HG03097 (cell line): ENCODE results near the gene TTC21A.
A peak's percentile ranks its signal among the peaks of the same experiment; 100 is the strongest.

ENCODE experiments used
- ATAC-seq: cut with Tn5 transposase; IDR thresholded peaks from one replicate; pipeline ENCODE4 v1.9.1; 2021; ENCODE audit not compliant: unreplicated experiment, low FRiP score

The TTC21A gene

GRCh38 chr3:39135170-39135805 lies 27.8 kb downstream of the TTC21A start:
- ATAC-seq: no peak

- no peak for ATAC-seq
Observed at GRCh38 chr3:39136533-39137434, 29.3 kb downstream of the TTC21A start.

GRCh38 chr3:39137435-39137936 lies 30.0 kb downstream of the TTC21A start:
- ATAC-seq: no peak

- no peak for ATAC-seq
Observed at GRCh38 chr3:39137991-39138803, 30.7 kb downstream of the TTC21A start.

- no peak for ATAC-seq
Observed at GRCh38 chr3:39138804-39139415, 31.4 kb downstream of the TTC21A start.

- ATAC-seq: no peak
Observed at GRCh38 chr3:39139442-39139841, 32.0 kb downstream of the TTC21A start.

- no peak for ATAC-seq
Observed at GRCh38 chr3:39140341-39140971, 33.0 kb downstream of the TTC21A start.

- no peak for ATAC-seq
Observed at GRCh38 chr3:39141171-39141995, 33.9 kb downstream of the TTC21A start.

- no peak for ATAC-seq
Observed at GRCh38 chr3:39142067-39142466, 34.6 kb downstream of the TTC21A start.

- no peak for ATAC-seq
Observed at GRCh38 chr3:39143051-39143885, 35.8 kb downstream of the TTC21A start.

- no peak for ATAC-seq
Observed at GRCh38 chr3:39144095-39144747, 36.7 kb downstream of the TTC21A start.

GRCh38 chr3:39144748-39145380 lies 37.4 kb downstream of the TTC21A start:
- ATAC-seq: no peak

GRCh38 chr3:39146083-39146501 lies 38.6 kb downstream of the TTC21A start:
- ATAC-seq: no peak

GRCh38 chr3:39146611-39147591 lies 39.4 kb downstream of the TTC21A start:
- ATAC-seq: no peak

GRCh38 chr3:39147711-39148434 lies 40.4 kb downstream of the TTC21A start:
- ATAC-seq: peak; percentile 25
